NCI-H1048 (cell line): ENCODE results near the gene CNRIP1.
"Not testable (repeated sequence)": the region's sequence is repeated elsewhere in the genome, so short reads cannot be mapped to it uniquely, and the experiment has no call there.

Experiments
- DNase-seq: peaks from one replicate; lab custom pipeline; 2025; lab: John Stamatoyannopoulos, UW

CNRIP1 gene

GRCh38 chr2:68340226-68341061 lies 20.7 kb upstream of the CNRIP1 start:
- no peak for DNase-seq

GRCh38 chr2:68336192-68336591 lies 16.4 kb upstream of the CNRIP1 start:
- no peak for DNase-seq

DNA sequence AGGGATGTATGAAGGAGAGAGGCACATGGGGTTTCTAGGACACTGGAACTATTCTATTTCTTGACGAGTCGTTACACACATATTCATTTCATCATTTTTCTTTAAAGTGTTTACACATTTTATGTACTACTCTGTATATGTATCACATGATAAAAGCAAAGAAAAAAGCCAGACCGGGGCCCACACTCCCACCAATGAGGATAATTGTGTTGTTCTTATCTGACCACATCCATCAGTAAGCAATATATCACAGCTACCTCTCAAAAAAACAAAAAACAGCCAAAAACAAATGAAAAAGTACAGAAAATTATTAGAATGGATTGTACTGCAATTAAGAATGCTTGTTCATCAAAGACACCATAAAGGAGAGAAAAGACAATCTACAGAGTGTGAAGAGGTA lies 14.2 kb upstream of the CNRIP1 start:
- DNase-seq: no peak

GRCh38 chr2:68333009-68333408 lies 13.3 kb upstream of the CNRIP1 start:
- DNase-seq: no peak

- no peak for DNase-seq
Observed at GRCh38 chr2:68330691-68331090, 10.9 kb upstream of the CNRIP1 start.

- DNase-seq: no peak
Observed at GRCh38 chr2:68328901-68329300, 9.2 kb upstream of the CNRIP1 start.

DNA sequence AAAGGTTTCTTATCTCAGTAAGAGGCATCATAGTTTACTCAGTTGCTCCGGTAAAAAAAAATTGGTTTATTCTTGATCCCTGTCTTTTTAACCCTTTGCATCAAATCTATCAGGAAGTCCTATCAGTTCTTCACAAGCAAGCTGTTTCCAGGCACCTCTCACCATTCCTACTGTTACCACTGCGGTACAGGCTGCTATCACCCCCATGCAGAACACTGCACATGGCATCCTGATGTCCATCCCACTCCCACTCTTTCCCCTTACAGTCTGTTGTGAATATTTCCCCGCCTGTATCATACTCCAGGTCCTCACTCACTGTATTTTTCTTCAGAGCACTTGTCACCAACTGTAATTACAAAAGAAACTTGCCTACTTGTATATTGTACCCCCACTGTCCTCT lies 5.3 kb upstream of the CNRIP1 start:
- no peak for DNase-seq

DNA sequence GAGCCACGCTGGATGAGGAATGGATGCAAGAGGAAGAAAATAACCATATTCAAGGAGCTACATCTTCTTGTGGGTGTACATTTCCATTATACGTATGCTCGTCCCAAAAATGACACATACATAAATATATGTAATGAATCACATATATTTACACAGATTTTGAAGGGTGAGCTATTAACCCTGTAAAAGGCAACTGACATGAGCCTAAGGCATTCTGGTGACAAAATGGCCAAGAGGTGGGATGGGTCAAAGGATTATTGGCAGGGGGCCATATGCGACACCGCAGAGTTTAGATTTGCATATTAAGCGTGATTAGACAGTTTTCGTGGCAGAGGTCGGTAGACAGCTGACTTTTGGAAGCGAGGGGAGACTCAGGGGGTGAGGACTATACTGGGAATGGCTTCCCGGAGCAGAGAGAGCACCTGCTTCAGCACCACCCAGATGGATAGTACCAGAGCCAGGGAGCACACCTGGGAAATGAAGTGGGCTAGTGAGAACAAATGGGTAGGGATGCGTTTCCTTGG lies 431 bp upstream of the CNRIP1 start:
- no peak for DNase-seq

DNA sequence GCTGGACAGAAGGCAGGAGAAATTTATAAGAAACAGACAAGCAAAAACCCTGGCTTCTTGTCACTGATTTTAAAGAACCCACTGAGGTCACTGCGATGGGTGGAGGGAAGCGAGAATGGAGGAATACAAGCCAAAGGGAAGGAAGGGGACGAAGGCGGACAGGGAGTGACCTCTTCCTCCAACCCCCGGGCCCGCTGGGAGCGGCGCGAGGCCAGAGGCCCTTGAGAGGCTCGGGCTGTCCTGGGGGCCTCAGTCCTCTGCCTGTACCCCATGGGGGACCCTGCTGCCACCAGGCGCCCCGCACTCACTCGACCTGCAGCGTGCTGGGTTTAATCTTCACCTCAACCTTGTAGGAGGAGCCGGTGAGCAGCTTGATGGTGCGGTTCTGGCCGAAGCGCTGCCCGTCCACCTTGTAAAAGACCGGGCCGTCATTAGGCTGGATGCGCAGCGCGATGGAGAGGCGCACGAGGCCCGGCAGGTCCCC lies 793 bp downstream of the CNRIP1 start:
- DNase-seq: no peak

- no peak for DNase-seq
Observed at GRCh38 chr2:68317971-68318913, 1.5 kb downstream of the CNRIP1 start.

- DNase-seq: no peak
Observed at GRCh38 chr2:68316111-68316510, 3.6 kb downstream of the CNRIP1 start.

DNA sequence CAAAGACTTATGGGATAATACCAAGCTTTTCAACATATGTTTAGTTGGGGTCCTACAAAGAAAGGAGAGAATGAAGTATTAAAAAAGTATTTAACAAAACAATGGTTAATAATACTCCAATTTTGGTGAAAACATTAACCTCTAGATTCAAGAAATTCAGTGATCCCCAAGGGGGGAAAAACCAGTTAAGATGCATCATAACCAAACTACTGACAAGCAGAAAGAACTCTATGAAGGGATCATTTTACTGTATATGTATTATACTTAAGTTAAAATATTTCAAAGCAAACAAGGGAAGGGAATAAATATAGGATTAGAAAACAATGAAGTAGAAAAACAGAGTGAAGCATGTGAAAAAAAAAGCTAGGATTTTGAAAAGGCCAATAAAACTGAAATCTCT lies 8.7 kb downstream of the CNRIP1 start:
- DNase-seq: no peak

- DNase-seq: no peak
Observed at GRCh38 chr2:68309426-68309825, 10.3 kb downstream of the CNRIP1 start.

DNA sequence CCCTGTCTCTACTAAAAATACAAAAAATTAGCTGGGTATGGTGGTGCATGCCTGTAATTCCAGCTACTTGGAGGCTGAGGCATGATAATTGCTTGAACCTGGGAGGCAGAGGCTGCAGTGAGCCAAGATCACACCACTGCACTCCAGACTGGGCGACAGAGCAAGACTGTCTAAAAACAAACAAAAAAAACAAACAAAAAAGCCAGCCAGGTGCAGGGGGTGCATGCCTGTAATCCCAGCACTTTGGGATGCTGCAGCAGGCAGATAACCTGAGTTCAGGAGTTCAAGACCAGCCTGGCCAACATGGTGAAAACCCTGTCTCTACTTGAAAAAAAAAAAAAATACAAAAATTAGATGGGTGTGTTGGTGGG lies 15.9 kb downstream of the CNRIP1 start:
- DNase-seq: not testable (repeated sequence)

- DNase-seq: no peak
Observed at GRCh38 chr2:68303033-68303901, 16.5 kb downstream of the CNRIP1 start.

DNA sequence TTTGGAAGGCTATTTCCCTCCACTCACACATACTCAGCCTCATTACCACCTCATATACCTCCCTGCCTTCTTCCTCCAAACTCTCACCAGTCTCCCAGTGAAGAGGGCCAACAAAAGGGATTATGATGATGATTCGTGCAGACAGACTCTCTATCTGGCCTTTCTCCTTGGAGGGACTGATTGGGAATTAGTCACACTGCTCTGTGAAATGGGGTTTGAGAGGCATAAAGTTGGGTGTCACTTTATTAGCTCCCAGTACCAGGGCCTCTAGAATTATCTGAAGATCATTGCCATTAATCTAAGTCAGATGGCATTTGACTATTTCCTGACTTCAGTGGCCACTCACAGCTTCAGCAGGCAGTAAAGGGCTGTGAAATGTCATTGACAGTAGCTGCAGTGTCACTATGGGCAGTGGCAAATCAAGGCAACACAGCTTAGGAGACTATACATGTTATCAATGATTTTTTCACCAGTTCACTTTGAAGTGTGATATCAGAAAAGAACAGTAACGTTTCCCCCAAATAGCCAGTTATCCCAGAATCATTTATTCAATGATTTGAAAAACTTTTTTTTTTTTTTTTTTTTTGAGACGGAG lies 17.4 kb downstream of the CNRIP1 start:
- no peak for DNase-seq

- DNase-seq: no peak
Observed at GRCh38 chr2:68295516-68295915, 24.2 kb downstream of the CNRIP1 start.

DNA sequence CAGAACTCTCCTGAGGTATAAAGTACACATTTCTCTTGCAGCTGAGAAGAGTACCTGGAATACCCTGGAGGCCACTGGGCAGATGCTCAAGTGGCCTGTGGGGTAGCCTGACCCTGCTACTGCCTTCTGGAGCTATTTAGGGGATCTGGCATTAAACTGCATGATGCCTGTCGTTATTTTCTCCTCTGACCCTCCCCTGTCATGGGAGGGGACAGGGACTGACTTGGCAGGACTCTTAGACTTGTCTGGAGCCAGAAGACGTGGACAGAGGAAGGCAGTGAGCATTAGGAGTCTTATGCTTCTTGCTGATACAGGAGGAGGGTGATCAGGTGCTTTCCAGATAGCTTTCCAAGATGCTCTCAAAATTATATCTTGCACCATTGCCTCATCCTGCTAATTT lies 24.8 kb downstream of the CNRIP1 start:
- no peak for DNase-seq

DNA sequence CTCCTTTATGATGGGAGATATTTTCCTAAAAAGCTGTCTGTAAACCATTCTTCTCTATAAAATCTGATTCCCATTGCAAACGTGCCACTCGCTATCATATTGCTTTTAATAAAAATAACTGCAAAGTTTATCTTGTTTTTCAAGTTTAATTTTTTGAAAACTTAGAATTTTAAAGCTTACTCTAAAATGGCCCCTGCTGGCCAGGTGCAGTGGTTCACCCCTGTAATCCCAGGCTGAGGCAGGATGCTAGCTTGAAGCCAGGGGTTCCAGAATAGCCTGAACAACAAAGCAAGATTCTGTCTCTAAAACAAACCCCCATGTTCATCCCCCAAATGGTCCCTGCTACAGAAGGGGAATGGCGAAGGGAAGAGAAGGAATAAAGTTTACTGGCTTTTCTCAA lies 25.6 kb downstream of the CNRIP1 start:
- DNase-seq: no peak

DNA sequence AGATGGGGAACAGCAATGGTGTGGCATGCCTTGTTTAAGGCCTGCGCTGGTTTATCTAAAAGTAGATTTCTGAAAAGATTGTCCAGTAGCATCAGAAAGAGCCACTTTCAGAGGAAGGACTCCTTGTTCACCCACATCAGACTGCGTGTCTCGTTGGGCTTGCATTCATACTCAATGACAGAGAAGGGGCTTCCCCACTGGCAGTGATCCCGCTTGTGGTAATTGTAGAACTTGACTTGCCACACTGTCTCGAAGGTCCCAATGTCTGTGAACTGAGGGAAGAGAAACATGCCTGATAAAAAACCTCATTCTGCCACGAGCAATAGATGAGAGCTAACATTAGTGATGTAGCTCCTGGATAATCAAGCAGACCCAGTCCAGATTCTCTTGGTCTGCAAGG lies 26.0 kb downstream of the CNRIP1 start:
- DNase-seq: no peak

GRCh38 chr2:68293024-68293423 lies 26.7 kb downstream of the CNRIP1 start:
- DNase-seq: no peak
